Measurements from ENCODE around the gene KCNH3. TPM values are rescaled to one million over a fixed set of nuclear protein-coding genes. Genes with fewer than 3 reads are reported as not detected.

Gene KCNH3
- total and polyA plus RNA-seq, 2 experiments from 2014 or later = 0.21 to 0.52 TPM

GRCh38 chr12:49564686-49565405, 26.0 kb downstream of the KCNH3 start:
- Mint-ChIP-seq H3K9me3 (no peaks in the 10 kb centered on the region; the same call in 2 of the 3 replicates), H3K27ac (no peak overlapping the region), H3K36me3 (ENCODE audit: low read depth) (peaks cover 54% of the 10 kb centered on the region), H3K27me3 (ENCODE audit: insufficient read depth, low read depth, poor library complexity) (peaks cover 16% of the 10 kb centered on the region), H3K4me1 (0 out of 3 replicates have a peak, but pooled peaks cover 3% of the 10 kb centered on the region), H3K4me3 (no peak overlapping the region)
- H3K27ac ChIP-seq (ENCODE audit: low read depth) = no peak overlapping the region
- H3K4me2 ChIP-seq = no peak overlapping the region
- no peak overlapping the region for H2AFZ ChIP-seq
- H3K9me2 ChIP-seq (ENCODE audit: insufficient read depth) = no peaks in the 10 kb centered on the region
- no peak overlapping the region for H3K4me3 ChIP-seq
- peaks cover 26% of the 10 kb centered on the region for H3K79me2 ChIP-seq (replicated peaks; ENCODE audit: insufficient read depth)
- H3K4me1 ChIP-seq (ENCODE audit: insufficient read depth) = peaks cover 6% of the 10 kb centered on the region
- no peak for DNase-seq (ENCODE audit: low spot score)
- ATAC-seq = no peak
- H3F3A ChIP-seq (replicated peaks; ENCODE audit: low read depth) = peaks cover 4% of the 10 kb centered on the region; the same call in 1 of the 2 replicates
- H3K36me3 ChIP-seq (ENCODE audit: insufficient read depth) = peaks cover 25% of the 10 kb centered on the region
- TF ChIP-seq POLR2AphosphoS5 (IDR thresholded peaks at IDR 0.05; ENCODE audit: low read depth) (no peak), STAT1 (IDR thresholded peaks at IDR 0.05; ENCODE audit: unreplicated experiment) (no peak), CREB1 (CRISPR knock-in tag; IDR thresholded peaks at IDR 0.05; ENCODE audit: low read depth) (no peak), ETS1 (IDR thresholded peaks at IDR 0.05) (no peak), ZNF114 (CRISPR knock-in tag; IDR thresholded peaks at IDR 0.05) (no peak), EZH2phosphoT487 (IDR thresholded peaks at IDR 0.05; ENCODE audit: unreplicated experiment) (no peak)
- TF ChIP-seq, protein P1, sequence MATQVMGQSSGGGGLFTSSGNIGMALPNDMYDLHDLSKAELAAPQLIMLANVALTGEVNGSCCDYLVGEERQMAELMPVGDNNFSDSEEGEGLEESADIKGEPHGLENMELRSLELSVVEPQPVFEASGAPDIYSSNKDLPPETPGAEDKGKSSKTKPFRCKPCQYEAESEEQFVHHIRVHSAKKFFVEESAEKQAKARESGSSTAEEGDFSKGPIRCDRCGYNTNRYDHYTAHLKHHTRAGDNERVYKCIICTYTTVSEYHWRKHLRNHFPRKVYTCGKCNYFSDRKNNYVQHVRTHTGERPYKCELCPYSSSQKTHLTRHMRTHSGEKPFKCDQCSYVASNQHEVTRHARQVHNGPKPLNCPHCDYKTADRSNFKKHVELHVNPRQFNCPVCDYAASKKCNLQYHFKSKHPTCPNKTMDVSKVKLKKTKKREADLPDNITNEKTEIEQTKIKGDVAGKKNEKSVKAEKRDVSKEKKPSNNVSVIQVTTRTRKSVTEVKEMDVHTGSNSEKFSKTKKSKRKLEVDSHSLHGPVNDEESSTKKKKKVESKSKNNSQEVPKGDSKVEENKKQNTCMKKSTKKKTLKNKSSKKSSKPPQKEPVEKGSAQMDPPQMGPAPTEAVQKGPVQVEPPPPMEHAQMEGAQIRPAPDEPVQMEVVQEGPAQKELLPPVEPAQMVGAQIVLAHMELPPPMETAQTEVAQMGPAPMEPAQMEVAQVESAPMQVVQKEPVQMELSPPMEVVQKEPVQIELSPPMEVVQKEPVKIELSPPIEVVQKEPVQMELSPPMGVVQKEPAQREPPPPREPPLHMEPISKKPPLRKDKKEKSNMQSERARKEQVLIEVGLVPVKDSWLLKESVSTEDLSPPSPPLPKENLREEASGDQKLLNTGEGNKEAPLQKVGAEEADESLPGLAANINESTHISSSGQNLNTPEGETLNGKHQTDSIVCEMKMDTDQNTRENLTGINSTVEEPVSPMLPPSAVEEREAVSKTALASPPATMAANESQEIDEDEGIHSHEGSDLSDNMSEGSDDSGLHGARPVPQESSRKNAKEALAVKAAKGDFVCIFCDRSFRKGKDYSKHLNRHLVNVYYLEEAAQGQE (IDR thresholded peaks at IDR 0.05; ENCODE audit: unreplicated experiment) = no peak
- TF ChIP-seq, protein P2, sequence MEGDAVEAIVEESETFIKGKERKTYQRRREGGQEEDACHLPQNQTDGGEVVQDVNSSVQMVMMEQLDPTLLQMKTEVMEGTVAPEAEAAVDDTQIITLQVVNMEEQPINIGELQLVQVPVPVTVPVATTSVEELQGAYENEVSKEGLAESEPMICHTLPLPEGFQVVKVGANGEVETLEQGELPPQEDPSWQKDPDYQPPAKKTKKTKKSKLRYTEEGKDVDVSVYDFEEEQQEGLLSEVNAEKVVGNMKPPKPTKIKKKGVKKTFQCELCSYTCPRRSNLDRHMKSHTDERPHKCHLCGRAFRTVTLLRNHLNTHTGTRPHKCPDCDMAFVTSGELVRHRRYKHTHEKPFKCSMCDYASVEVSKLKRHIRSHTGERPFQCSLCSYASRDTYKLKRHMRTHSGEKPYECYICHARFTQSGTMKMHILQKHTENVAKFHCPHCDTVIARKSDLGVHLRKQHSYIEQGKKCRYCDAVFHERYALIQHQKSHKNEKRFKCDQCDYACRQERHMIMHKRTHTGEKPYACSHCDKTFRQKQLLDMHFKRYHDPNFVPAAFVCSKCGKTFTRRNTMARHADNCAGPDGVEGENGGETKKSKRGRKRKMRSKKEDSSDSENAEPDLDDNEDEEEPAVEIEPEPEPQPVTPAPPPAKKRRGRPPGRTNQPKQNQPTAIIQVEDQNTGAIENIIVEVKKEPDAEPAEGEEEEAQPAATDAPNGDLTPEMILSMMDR (conservative IDR thresholded peaks at IDR 0.05; ENCODE audit: low read depth in 2 of 2) = no peak
- TF ChIP-seq, protein P3, sequence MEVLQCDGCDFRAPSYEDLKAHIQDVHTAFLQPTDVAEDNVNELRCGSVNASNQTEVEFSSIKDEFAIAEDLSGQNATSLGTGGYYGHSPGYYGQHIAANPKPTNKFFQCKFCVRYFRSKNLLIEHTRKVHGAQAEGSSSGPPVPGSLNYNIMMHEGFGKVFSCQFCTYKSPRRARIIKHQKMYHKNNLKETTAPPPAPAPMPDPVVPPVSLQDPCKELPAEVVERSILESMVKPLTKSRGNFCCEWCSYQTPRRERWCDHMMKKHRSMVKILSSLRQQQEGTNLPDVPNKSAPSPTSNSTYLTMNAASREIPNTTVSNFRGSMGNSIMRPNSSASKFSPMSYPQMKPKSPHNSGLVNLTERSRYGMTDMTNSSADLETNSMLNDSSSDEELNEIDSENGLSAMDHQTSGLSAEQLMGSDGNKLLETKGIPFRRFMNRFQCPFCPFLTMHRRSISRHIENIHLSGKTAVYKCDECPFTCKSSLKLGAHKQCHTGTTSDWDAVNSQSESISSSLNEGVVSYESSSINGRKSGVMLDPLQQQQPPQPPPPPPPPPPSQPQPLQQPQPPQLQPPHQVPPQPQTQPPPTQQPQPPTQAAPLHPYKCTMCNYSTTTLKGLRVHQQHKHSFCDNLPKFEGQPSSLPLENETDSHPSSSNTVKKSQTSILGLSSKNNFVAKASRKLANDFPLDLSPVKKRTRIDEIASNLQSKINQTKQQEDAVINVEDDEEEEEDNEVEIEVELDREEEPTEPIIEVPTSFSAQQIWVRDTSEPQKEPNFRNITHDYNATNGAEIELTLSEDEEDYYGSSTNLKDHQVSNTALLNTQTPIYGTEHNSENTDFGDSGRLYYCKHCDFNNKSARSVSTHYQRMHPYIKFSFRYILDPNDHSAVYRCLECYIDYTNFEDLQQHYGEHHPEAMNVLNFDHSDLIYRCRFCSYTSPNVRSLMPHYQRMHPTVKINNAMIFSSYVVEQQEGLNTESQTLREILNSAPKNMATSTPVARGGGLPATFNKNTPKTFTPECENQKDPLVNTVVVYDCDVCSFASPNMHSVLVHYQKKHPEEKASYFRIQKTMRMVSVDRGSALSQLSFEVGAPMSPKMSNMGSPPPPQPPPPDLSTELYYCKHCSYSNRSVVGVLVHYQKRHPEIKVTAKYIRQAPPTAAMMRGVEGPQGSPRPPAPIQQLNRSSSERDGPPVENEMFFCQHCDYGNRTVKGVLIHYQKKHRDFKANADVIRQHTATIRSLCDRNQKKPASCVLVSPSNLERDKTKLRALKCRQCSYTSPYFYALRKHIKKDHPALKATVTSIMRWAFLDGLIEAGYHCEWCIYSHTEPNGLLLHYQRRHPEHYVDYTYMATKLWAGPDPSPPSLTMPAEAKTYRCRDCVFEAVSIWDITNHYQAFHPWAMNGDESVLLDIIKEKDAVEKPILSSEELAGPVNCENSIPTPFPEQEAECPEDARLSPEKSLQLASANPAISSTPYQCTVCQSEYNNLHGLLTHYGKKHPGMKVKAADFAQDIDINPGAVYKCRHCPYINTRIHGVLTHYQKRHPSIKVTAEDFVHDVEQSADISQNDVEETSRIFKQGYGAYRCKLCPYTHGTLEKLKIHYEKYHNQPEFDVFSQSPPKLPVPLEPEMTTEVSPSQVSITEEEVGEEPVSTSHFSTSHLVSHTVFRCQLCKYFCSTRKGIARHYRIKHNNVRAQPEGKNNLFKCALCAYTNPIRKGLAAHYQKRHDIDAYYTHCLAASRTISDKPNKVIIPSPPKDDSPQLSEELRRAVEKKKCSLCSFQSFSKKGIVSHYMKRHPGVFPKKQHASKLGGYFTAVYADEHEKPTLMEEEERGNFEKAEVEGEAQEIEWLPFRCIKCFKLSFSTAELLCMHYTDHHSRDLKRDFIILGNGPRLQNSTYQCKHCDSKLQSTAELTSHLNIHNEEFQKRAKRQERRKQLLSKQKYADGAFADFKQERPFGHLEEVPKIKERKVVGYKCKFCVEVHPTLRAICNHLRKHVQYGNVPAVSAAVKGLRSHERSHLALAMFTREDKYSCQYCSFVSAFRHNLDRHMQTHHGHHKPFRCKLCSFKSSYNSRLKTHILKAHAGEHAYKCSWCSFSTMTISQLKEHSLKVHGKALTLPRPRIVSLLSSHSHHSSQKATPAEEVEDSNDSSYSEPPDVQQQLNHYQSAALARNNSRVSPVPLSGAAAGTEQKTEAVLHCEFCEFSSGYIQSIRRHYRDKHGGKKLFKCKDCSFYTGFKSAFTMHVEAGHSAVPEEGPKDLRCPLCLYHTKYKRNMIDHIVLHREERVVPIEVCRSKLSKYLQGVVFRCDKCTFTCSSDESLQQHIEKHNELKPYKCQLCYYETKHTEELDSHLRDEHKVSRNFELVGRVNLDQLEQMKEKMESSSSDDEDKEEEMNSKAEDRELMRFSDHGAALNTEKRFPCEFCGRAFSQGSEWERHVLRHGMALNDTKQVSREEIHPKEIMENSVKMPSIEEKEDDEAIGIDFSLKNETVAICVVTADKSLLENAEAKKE (CRISPR knock-in tag; IDR thresholded peaks at IDR 0.05) = no peak
- H4K20me1 ChIP-seq (replicated peaks; ENCODE audit: insufficient read depth) = no peaks in the 10 kb centered on the region
- H3K27me3 ChIP-seq (ENCODE audit: insufficient read depth) = no peaks in the 10 kb centered on the region

Measured in GM23338 (cell line).